ENCODE results near the gene L3MBTL2.

The L3MBTL2 gene

DNA sequence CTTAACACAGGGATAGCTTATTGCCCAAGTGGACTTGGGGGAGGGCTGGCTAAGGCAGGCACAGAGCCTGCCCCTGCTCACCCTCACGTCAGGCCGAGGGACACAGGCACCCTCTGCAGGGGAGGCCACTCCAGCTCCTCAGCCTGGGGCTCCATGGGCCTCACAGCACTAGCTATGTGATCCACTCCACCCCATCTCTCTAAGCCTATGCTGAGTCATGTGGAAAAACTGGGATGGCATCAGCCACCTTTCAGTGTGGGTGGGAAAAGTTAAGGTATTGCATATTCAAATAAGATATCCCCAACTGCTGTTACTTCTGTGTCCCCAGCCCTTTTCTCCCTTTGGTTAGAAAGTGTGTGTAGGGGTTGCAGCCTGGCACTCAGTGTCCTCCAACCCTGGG, 58.6 kb downstream of the L3MBTL2 start:
- CTCF ChIA-PET = no interaction called here
- POLR2A ChIA-PET = no interaction called here
- no peak for TF ChIP-seq BHLHE40 (IDR thresholded peaks at IDR 0.05; ENCODE audit: borderline replicate concordance)
- no peak for TF ChIP-seq TARDBP (IDR thresholded peaks at IDR 0.05)
- no peak for TF ChIP-seq FOXM1 (IDR thresholded peaks at IDR 0.05; ENCODE audit: borderline replicate concordance)
- no peak for TF ChIP-seq CTBP1 (IDR thresholded peaks at IDR 0.05; ENCODE audit: borderline replicate concordance)
- TF ChIP-seq, protein P1, sequence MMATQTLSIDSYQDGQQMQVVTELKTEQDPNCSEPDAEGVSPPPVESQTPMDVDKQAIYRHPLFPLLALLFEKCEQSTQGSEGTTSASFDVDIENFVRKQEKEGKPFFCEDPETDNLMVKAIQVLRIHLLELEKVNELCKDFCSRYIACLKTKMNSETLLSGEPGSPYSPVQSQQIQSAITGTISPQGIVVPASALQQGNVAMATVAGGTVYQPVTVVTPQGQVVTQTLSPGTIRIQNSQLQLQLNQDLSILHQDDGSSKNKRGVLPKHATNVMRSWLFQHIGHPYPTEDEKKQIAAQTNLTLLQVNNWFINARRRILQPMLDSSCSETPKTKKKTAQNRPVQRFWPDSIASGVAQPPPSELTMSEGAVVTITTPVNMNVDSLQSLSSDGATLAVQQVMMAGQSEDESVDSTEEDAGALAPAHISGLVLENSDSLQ (IDR thresholded peaks at IDR 0.05) = no peak
- TF ChIP-seq ARNT (IDR thresholded peaks at IDR 0.05) = no peak
- TF ChIP-seq FOXA1 (IDR thresholded peaks at IDR 0.05) = no peak
- DNase-seq (ENCODE audit: extremely low spot score) = no peak

DNA sequence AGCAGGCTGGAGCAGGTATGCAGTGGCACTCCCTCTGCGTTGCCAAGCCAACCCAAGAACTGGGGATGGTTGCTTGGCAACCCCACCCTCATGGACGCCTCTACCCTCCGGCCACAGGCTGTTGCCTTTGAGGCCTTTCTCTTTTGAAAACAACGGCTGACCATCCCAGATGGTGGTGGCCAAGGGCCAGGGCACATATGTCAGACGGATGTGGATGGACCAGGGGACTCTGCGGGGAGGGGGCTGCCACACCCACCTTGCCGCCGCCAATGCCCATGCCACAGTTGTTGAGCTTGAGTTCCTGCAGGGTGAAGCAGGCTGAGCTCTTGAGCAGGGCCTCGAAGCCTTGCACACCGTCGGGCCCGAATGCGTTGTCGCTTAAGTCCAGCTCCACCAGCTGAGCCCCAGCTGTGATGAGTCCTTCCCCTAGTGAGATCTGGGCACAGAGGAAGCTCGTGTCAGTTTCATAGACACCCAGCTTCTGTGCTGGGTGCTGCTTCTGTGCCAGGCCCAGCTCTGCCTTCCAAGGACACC, 59.4 kb downstream of the L3MBTL2 start:
- DNase-seq (ENCODE audit: extremely low spot score) = no peak
- TF ChIP-seq ZNF384 (IDR thresholded peaks at IDR 0.05) = no peak
- no peak for TF ChIP-seq FOXK2 (IDR thresholded peaks at IDR 0.05)
- ChIA-PET POLR2A (no interaction called here), CTCF (no interaction called here)

DNA sequence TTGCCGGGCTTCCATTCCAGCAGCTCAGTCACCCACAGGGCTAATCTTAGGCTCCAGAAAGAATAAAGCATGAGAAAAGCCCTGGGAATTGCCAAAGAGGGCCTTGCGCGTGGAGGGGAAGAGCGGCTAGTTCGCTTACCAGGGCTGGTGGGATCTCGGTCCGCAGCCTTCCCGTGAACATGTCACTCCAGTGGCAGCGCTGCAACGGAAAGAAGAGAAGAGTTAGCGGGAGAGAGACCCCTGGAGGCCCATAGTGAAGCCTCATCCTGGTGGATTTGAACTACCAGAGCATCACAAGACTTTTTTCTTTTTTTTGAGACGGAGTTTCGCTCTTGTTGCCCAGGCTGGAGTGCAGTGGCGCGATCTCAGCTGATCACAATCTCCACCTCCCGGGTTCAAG, 62.8 kb downstream of the L3MBTL2 start:
- TF ChIP-seq FOXA1 (IDR thresholded peaks at IDR 0.05) (no peak), ARNT (IDR thresholded peaks at IDR 0.05) (no peak), SUZ12 (IDR thresholded peaks at IDR 0.05) (no peak), BHLHE40 (IDR thresholded peaks at IDR 0.05; ENCODE audit: borderline replicate concordance) (no peak), ZNF384 (IDR thresholded peaks at IDR 0.05) (no peak)
- ChIA-PET CTCF (no interaction called here), POLR2A (no interaction called here)
- no peak for DNase-seq (ENCODE audit: extremely low spot score)

DNA sequence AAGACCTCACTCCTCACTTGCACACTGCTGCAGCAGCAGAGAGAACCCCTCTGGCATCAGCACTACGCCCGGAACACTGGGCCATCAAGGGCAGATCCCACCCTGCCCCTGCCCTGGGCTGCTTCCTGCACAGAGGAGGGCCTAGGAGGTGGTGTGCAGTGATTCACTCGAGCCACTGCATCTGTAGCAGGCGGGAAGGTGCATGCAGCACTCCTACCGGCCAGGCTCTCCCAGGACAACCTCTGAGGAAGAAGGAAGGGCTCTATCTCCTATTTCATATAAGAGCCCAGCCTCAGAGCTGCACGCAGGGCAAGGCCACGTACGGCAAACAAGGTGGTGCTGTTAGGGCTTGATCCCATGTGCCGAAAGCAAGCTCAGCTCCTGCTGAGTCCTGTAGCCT, 66.7 kb downstream of the L3MBTL2 start:
- no peak for TF ChIP-seq ELF4 (IDR thresholded peaks at IDR 0.05)
- no peak for TF ChIP-seq FOXK2 (IDR thresholded peaks at IDR 0.05)
- no peak for TF ChIP-seq L3MBTL2 (conservative IDR thresholded peaks at IDR 0.05)
- no peak for TF ChIP-seq ARNT (IDR thresholded peaks at IDR 0.05)
- TF ChIP-seq, protein P1 (IDR thresholded peaks at IDR 0.05) = no peak
- TF ChIP-seq HDGF (IDR thresholded peaks at IDR 0.05; ENCODE audit: borderline replicate concordance) = no peak
- TF ChIP-seq LEF1 (IDR thresholded peaks at IDR 0.05; ENCODE audit: borderline replicate concordance) = no peak
- TF ChIP-seq CTBP1 (IDR thresholded peaks at IDR 0.05; ENCODE audit: borderline replicate concordance) = no peak
- no peak for TF ChIP-seq SP1 (IDR thresholded peaks at IDR 0.05)
- no peak for TF ChIP-seq BHLHE40 (IDR thresholded peaks at IDR 0.05; ENCODE audit: borderline replicate concordance)
- TF ChIP-seq FOXM1 (IDR thresholded peaks at IDR 0.05; ENCODE audit: borderline replicate concordance) = no peak
- TF ChIP-seq NFRKB (IDR thresholded peaks at IDR 0.05) = no peak
- DNase-seq (ENCODE audit: extremely low spot score) = no peak
- POLR2A ChIA-PET = interaction anchor here (1.0 to 1.3 kb wide), 2 partner anchors 10 to 14 kb away, joined by 3 to 5 read pairs; partner anchors contain the start of gene RANGAP1
- CTCF ChIA-PET = no interaction called here

DNA sequence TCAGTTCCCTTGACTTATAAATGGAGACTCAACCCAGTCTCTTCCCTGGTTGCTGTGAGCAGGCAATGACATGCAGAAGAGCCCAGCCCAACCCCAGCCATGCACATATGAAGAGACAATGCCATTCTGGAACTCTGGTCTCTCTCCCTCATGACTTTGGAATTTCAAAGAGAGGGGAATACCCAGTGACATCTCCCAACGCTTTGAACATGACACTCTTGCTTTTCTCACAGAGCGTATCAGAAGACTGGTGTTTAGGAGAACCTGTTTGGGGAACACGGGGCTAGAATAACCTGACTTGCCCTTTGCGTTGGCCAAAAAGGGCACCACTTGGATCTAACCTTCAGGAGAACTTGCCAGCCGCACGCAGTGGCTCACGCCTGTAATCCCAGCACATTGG, 68.0 kb downstream of the L3MBTL2 start:
- ChIA-PET CTCF (no interaction called here), POLR2A (interaction anchor here (1.0 kb wide), 1 partner anchor 9 kb away, joined by 5 read pairs; no protein-coding TSS in a partner anchor)
- no peak for TF ChIP-seq FOXK2 (IDR thresholded peaks at IDR 0.05)
- no peak for TF ChIP-seq L3MBTL2 (conservative IDR thresholded peaks at IDR 0.05)
- TF ChIP-seq SP1 (IDR thresholded peaks at IDR 0.05) = no peak
- TF ChIP-seq LEF1 (IDR thresholded peaks at IDR 0.05; ENCODE audit: borderline replicate concordance) = no peak
- no peak for TF ChIP-seq ARNT (IDR thresholded peaks at IDR 0.05)
- TF ChIP-seq, protein P1 (IDR thresholded peaks at IDR 0.05) = no peak
- no peak for TF ChIP-seq HDGF (IDR thresholded peaks at IDR 0.05; ENCODE audit: borderline replicate concordance)
- no peak for TF ChIP-seq FOXA1 (IDR thresholded peaks at IDR 0.05)
- TF ChIP-seq ZNF384 (IDR thresholded peaks at IDR 0.05) = no peak
- no peak for TF ChIP-seq ELF4 (IDR thresholded peaks at IDR 0.05)
- TF ChIP-seq SUZ12 (IDR thresholded peaks at IDR 0.05) = no peak
- TF ChIP-seq NFRKB (IDR thresholded peaks at IDR 0.05) = no peak
- no peak for TF ChIP-seq TARDBP (IDR thresholded peaks at IDR 0.05)
- no peak for TF ChIP-seq CTBP1 (IDR thresholded peaks at IDR 0.05; ENCODE audit: borderline replicate concordance)
- TF ChIP-seq FOXM1 (IDR thresholded peaks at IDR 0.05; ENCODE audit: borderline replicate concordance) = no peak
- no peak for TF ChIP-seq BHLHE40 (IDR thresholded peaks at IDR 0.05; ENCODE audit: borderline replicate concordance)
- DNase-seq (ENCODE audit: extremely low spot score) = no peak

DNA sequence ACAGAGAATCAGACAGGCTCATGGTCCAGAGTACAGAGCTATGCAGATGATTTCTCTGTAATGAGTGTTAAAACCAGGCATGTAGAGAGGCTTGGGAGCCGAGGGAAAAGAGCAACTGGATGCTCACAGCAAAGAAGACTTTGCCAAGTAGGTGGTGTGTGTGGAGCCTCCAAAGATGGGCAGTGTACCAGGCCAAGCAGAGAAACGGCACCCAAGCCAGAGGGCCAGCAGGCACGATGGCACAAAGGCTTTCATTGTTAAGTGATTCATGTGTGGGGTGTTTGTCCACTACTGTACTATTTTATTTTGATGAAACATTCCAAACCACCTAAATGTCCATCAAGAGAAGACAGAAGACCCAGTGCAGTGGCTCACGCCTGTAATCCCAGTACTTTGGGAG, 69.7 kb downstream of the L3MBTL2 start:
- TF ChIP-seq BHLHE40 (IDR thresholded peaks at IDR 0.05; ENCODE audit: borderline replicate concordance) = no peak
- TF ChIP-seq NFRKB (IDR thresholded peaks at IDR 0.05) = no peak
- TF ChIP-seq TARDBP (IDR thresholded peaks at IDR 0.05) = no peak
- no peak for TF ChIP-seq ZNF384 (IDR thresholded peaks at IDR 0.05)
- no peak for TF ChIP-seq L3MBTL2 (conservative IDR thresholded peaks at IDR 0.05)
- no peak for TF ChIP-seq HDGF (IDR thresholded peaks at IDR 0.05; ENCODE audit: borderline replicate concordance)
- TF ChIP-seq LEF1 (IDR thresholded peaks at IDR 0.05; ENCODE audit: borderline replicate concordance) = no peak
- TF ChIP-seq SUZ12 (IDR thresholded peaks at IDR 0.05) = no peak
- no peak for TF ChIP-seq FOXK2 (IDR thresholded peaks at IDR 0.05)
- TF ChIP-seq, protein P1 (IDR thresholded peaks at IDR 0.05) = no peak
- no peak for DNase-seq (ENCODE audit: extremely low spot score)
- POLR2A ChIA-PET = interaction anchor here (0.5 to 1.3 kb wide), 2 partner anchors 12 to 264 kb away, joined by 3 to 4 read pairs; partner anchors contain the start of gene RANGAP1
- CTCF ChIA-PET = interaction anchor here (0.5 to 1.1 kb wide), 2 partner anchors 12 to 18 kb away, joined by 3 read pairs; no protein-coding TSS in a partner anchor
